CD4-positive, alpha-beta T cell treated with Interferon alpha-2 for 1 hour (primary cell): ENCODE results near the gene KIAA1586.
"Not testable (repeated sequence)": the region's sequence is repeated elsewhere in the genome, so short reads cannot be mapped to it uniquely, and the experiment has no call there.

ENCODE experiments used
- DNase-seq, 2 donors: peaks; one replicate each; pipeline ENCODE4 v3.0.0-alpha.2; 2020 to 2022

Gene KIAA1586, protein sequence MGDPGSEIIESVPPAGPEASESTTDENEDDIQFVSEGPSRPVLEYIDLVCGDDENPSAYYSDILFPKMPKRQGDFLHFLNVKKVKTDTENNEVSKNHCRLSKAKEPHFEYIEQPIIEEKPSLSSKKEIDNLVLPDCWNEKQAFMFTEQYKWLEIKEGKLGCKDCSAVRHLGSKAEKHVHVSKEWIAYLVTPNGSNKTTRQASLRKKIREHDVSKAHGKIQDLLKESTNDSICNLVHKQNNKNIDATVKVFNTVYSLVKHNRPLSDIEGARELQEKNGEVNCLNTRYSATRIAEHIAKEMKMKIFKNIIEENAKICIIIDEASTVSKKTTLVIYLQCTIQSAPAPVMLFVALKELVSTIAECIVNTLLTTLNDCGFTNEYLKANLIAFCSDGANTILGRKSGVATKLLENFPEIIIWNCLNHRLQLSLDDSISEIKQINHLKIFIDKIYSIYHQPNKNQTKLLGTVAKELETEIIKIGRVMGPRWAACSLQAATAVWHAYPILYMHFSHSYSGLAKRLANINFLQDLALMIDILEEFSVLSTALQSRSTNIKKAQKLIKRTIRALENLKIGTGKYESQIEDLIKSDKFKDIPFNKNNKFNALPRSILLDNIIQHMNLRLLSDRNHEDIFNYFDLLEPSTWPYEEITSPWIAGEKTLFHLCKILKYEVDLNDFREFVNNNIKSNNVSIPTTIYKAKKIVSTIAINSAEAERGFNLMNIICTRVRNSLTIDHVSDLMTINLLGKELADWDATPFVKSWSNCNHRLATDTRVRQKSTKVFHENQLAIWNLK

DNA sequence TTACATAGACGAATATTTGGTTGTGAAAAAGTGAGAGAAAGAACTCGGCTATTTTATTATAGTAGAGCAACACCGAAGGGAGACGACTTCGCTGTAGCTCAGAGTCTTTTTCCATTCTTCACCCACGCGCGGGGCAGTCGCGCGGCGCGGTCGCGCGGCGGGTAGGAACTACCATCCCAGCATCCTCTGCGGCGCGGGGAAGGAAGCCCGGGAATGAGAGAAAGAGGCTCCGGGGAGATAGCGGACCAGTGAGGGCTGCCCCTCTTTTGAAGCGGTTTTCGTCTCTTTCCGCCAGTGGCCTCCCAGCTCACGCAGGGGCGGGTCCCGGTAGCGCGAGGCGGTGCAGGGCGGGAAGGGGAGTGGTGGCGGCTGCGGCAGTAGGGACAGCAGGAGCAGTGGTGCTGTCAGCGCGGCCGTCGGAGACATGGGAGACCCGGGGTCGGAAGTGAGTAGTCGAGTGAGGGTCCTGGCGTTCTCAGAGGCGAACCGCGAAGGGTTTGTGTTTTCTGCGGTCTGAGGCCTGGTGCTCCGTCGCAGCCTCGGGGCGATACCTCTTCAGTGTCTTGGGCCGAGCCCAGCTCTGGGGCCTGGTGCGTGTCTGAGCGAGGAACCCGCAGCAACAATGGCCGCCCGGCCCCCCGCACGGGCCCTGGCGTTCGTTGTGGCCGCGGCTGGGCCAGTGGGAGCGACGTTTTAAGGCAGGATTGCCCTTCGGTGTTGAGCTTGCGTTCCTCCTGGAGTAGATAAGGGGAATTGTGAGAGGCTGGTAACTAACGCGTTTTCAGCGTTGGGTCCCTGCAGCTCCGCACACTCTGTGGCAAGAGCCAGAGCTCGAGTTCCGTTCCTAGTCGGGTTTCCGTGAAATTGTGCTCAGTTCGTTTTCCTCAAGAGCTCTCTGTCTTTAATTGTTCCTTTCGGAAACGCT is at the start of gene KIAA1586:
TSS of gene KIAA1586 (plus strand) at position 362 of the 925 bp plus-strand sequence. CDS start at position 425, 63 bp downstream.
- peak; percentile 74 to 84 for DNase-seq

DNA sequence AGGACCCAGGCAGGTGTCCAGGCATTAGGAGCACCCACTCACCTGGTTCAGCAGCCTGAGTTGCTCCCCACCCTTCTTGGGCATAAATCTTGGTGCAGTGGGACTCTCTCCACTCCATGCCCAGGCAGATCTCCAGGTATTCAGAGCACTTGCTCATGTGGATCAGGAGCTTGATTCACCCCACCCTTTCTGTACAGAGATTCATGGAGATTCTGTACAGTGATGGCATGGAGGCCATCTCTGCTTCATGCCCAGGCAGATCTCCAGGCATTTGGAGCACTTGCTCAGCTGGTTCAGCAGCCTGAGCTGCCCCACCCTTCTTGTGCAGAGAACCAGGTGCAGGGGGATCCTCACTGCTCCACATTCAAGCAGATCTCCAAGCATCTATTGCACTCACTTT is 47.4 kb upstream of the KIAA1586 start:
- DNase-seq = no peak

DNA sequence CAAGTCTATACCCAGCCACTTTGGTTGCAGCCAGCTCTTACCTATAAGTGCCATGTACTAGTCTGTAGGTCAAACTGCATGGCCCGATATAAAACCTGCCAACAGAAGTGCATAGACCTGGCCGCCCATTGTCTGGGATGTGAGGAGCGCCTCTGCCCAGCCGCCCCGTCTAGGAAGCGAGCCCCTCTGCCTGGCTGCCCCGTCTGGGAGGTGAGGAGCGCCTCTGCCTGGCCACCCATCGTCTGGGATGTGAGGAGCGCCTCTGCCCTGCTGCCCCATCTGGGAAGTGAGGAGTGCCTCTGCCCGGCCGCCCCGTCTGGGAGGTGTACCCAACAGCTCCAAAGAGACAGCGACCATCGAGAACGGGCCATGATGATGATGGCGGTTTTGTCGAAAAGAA is 46.7 kb upstream of the KIAA1586 start:
- DNase-seq = not testable (repeated sequence)

DNA sequence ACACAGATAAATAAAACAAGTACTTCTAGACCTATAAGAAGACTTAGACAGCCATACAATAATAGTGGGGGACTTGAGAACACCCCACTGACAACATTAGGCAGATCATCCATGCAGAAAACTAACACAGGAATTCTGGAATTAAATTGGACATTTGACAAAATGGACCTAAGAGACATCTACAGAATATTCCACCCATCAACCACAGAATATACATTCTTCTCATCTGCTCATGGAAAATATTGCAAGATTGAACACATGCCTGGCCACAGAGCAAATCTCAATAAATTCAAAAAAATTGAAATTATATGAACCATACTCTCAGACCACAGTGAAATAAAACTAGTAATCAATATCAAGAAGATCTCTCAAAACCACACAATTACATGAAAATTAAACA is 44.3 kb upstream of the KIAA1586 start:
- no peak for DNase-seq

DNA sequence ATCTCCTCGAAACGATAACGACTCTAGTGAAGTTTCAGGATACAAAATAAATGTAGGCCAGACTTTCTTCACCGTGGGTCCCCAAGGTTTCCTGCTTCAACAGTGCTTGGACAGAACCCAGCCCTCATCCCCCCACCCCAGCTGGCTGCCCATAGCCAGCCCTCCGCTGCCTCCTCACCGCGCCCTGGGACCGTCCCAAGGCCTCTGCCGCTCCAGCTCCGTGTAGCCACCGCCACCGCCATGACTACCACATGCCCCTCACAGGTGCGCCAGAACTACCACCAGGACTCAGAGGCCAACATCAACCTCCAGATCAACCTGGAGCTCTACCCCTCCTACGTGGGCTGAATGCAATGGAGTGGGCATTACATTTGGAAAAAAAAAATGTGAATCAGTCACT is 42.2 kb upstream of the KIAA1586 start:
- no peak for DNase-seq

DNA sequence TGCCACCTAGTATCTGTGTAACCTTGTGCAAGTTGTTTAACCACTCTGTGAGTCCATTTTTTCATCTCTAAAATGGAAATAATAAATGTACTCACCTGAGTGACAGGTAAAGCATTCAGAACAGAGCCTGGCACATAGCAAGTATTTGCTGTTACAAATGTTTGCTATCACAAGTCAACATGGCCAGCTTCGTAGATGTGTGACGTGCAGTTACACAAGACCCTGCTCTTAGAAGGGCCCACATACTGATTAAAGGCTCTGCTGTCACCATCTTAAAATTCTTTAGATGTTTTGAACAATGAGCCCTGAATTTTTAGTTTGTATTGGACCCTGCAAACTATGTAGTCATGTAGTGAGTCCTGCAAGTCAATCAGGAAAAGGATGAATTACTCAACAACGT is 40.4 kb upstream of the KIAA1586 start:
- DNase-seq = no peak

DNA sequence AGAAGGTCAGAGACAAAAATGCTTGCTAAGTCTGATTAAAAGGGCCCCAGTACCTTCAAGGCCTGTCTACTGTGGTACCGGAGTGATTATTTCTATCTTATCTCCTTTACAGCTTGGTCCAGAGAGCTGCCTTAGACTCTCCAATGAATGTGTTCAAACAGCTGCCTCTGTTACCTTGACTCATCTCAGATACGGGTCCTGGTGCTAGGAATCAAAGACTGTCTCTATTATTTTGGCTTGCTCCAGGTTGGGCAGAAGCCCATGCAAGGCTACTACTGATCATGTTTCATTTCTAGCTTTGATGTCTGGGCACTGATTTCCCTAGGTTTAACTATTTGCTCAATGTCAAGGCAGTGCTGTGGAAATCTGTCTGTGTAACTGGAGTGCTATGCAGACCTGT is 38.4 kb upstream of the KIAA1586 start:
- not testable (repeated sequence) for DNase-seq

DNA sequence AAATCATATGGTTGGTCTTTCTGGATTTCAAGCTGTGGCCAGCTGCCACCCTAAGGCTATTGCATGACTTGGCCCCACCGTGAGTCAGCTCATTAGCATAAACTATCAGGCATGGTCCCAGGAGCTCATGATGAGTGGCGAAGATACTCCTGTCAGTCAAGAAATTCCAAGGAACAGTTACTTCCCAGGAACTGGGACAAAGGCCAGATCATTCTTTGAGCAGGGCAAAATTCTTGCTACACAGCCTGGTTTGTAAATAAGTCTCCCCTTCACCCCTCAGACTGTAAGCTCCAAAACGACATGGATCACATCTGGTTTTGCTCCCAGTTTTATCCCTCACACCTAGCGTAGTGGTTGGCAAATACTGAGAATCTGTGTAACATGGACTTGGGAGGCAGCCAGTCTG is 33.0 kb upstream of the KIAA1586 start:
- DNase-seq = no peak

DNA sequence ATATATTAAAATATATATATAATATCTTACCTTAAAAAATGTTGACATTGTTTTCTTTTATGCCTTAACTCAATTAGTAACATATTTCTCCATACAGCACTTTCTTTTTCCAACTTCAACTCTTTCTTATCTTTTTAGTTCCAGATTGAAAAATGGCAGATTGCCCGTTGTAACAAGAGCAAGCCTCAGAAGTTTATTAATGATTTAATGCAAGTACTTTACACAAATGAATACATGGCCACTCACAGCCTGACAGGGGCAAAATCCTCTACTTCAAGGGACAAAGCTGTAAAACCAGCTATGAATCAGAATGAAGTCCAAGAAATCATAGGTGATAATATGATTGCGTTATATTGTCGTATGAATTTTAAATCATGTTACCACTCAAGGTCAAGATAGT is 29.4 kb upstream of the KIAA1586 start:
- no peak for DNase-seq

DNA sequence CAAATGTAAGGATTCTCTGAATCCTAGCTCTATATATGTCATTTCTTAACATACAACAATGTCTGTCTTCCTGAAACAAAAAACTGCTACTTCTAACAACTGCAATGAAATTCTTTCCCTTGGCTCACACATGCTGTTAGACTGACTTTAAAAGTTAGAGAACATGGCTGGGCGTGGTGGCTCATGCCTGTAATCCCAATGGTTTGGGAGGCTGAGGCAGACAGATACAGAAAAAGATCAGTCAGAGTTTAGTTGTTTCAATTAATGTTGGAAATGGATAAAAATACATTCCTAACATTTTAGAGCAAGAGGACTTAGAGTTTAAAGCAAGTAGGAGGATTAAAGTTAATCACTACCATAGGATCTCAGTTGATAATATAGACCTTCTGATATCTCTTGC is 28.7 kb upstream of the KIAA1586 start:
- DNase-seq = no peak

DNA sequence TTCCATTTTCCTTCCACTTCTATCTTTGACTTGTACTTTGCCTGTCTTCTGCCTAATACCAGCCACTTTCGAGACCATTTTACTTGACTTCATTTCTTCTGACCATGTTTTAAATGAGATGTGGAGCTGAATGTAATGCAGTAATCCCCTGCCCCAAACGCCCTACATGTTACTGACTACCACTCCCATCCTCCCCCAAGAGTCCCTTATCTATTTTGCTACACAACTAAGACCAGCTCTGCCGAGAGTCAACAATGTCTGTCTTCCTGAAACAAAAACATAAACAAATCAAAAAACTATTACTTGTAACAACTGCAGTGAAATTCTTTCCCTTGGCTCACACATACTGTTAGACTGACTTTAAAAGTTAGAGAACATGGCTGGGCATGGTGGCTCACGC is 27.1 kb upstream of the KIAA1586 start:
- DNase-seq = no peak

DNA sequence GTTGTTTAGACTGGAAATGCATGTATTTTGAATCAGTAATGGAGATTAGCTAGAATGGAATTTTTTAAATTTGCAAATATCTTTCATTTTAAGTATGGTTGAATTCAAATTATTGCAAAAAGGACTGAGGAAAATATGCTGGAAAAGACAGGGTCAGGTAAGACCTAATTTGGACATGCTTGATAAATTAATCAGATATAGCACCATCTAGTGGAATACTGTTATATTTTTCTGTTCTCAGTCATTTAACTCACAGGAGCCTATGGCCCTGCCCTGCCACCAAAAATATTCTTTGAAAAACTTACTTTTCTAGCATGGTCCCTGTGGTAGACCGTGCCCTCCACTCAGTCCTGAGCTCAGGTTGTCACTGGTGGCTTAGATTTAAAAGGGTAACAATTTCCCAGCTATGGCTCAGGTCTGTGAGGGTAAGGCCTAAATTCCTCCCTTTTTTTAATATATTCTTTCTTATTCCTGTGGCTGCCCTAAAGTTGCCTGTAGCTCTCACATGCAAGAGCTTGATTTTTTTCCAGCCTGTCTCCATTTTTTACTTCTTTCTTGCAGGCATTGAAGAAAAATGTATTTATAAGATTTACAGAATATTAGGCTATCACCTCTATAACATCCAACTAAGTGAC is 25.3 kb upstream of the KIAA1586 start:
- peak in 1 of 2 donors; percentile 33 for DNase-seq

DNA sequence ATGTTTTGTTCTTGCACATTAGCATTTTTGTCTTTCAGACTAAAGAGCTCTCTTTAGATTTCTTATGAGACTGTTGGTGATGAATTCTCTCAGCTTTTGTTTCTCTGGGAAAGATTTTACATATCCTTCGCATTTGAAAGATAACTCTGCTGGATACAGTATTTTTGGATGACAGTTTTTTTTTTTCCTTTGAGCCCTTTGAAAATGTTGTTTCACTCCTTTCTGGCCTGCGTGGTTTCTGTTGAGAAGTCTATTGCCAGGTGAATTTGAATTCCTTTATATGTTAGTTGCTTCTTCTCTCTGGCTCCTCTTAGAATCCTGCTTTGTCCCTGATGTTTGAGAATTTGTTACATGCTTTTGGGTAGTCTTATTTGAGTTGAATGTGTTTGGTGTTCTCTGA is 22.2 kb upstream of the KIAA1586 start:
- no peak for DNase-seq

DNA sequence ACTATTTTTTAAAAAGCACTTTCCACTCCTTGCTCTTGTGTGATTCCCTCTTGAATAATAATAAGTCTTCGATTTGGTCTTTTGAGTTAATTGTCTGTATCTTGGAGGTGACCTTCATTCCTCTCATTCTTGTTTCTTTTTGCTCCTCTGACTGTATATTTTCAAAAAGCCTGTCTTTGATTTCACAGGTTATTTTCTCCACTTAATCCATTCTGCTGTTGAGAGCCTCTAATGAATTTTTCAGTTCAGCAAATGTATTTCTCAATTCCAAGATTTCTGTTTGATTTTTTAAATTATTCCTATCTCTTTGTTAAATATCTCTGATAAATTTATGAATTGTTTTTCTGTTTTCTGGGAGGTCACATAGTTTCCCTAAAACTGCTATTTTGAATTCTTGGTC is 21.7 kb upstream of the KIAA1586 start:
- no peak for DNase-seq

DNA sequence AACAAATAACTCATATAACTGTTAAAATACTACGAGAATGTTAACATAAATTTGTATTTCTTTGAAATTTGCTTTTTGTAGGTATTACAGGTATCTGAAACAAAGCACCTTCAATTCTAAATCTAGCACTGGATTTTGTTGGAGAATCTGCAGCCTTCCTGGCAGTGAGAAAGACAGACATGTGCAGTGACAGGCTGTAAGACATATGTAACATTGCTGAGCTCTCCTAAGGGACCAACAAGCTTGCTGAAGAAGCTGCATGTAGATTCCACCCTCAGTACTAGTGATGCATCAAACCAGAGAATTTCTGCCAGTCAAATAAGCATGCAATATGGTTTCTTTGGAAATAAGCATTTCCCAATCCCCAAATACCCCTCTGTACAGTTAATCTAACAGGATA is 20.5 kb upstream of the KIAA1586 start:
- DNase-seq = no peak

DNA sequence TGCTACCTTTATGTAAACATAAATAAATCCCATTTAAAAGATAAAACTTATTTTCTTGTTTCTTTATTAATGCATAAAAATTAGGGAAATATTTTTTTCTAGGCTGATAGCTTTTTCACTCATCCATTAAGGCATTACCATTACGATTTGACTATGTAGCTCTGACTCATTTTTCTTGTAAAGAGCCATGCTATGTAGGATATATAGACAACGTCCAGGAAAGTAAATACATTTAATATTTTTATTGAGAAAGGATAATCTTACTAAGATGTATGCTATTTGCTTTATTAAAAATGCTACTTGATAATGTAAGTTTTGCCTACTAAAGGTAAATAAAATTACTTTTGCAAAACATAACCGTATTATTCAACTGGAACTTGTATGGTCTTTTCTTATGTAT is 19.2 kb upstream of the KIAA1586 start:
- DNase-seq = no peak

DNA sequence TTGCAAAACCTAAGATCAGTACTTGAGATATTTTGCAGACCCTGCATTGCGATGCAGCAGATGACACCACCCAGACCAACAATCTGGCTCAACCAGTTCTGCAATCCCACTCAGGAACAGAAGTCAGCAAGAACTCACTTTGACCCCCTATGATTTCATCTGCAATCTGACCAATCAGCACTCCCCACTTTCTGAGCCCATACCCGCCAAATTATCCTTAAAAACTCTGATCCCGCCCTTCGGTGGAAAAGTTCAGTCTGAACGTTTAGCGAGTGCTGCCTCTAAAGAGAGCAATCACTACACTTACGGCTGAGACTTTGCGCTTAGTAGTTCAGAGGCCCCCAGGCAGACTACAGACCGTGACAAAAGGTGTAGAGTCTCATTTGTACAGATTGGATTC is 17.3 kb upstream of the KIAA1586 start:
- no peak for DNase-seq

DNA sequence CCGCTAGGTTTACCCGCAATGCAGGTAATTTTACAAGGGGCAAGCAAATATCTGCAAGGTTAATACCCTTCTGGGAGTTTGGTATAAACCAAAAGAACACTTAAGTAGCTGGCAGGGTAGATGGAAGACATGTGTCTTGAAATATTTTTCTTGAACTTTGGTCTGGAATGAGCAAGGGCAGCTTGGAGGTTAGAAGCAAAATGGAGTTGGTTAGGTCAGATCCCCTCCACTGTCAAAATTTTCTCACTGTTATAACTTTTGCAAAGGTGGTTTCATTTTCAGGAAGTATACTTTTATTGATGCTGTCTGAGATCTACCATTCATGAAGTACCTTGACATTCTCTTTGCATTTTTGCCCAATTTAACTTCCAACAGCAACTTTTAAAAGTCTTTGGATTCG is 13.3 kb upstream of the KIAA1586 start:
- DNase-seq = no peak

DNA sequence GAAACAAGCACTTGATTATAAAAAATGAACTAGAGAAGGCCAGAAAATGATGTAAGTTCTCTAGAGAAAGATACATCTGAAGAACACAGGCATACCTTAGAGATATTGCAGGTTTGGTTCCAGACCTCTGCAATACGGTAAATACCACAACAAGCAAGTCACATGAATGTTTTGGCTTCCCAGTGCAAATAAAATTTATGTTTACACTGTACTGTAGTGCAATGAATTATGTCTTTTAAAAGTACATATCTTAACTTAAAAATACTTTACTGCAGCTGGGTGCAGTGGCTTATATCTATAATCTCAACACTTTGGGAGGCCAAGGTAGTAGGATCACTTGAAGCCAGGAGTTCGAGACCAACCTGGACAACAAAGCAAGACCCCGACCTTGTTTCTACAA is 10.9 kb upstream of the KIAA1586 start:
- no peak for DNase-seq

DNA sequence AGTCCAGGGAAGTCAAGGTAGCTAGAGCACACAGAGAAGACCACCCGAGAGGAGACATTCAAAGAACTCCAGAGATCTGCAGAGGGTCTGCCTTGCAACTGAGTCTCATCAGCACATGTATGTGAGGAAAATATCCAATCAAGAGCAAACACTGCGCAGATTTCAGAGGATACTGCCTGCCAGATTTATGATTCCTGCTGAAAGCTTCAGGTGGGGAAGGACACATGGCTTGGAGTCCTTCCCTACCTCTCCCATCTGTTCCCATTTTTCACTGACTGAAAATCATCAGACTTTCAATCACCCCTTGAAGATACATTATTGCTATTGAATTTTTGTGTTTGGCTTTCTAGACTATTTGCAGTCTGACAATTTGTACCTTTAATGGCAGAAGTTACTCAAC is 7.6 kb upstream of the KIAA1586 start:
- DNase-seq = no peak

DNA sequence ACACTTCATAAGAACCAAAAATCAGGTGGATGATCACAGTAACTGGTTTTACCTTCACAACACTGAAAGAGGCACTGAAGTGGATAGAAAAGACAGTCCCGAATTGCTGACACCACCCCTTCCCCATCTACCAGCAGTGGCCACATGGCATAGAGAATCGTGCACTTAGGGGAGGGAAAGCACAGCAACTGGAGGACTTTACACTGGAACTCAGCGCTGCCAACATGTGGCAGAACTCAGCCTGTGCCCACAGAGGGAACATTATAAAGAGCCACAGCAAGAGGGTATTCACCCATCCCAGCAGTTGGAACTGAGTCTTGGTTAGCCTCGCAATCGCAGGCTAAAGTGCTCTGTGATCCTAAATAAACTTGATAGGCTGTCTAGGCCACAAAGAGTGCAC is 6.5 kb upstream of the KIAA1586 start:
- DNase-seq = no peak

DNA sequence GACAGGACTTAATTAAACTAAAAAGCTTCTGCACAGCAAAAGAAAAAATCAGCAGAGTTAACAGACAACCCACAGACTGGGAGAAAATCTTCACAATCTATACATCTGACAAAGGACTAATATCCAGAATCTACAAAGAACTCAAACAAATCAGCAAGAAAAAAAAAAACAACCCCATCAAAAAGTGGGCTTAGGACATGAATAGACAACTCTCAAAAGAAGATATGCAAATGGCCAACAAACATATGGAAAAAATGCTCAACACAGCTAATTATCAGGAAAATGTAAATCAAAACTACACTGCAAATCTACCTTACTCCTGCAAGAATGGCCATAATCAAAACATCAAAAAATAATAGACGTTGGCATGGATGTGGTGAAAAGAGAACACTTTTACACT is 2.4 kb upstream of the KIAA1586 start:
- DNase-seq = not testable (repeated sequence)

DNA sequence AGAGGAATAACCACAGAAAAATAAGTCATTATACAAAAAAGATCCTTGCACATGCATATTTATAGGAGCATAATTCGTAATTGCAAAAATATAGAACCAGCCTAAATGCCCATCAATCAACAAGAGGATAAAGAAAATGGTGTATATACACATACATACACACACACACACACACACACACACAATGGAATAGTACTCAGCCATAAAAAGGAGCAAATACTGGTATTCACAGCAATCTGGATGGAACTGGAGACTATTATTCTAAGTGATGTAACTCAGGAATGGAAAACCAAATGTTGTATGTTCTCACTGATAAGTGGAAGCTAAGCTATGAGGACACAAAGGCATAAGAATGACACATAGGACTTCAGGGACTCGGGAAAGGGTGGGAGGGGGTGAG is 1.9 kb upstream of the KIAA1586 start:
- DNase-seq = no peak
